GM12873 (cell line): Measurements from ENCODE around the gene NTMT1.

Experiments used
- CTCF ChIP-seq: IDR thresholded peaks from 2 replicates; pipeline ENCODE4 v1.5.1; 2012; ENCODE audit warnings: low read depth, mild to moderate bottlenecking, moderate library complexity, low read length, control low read depth; ENCODE audit not compliant: insufficient read depth; ENCODE audit errors: missing control alignments

NTMT1 gene

GRCh38 chr9:129656795-129657390 is 30.9 kb downstream of the NTMT1 start:
- TF ChIP-seq CTCF, result no peak

GRCh38 chr9:129661029-129661428 is 35.1 kb downstream of the NTMT1 start:
- no peak for TF ChIP-seq CTCF

- TF ChIP-seq CTCF, result no peak
Measured at GRCh38 chr9:129664746-129665388, 38.9 kb downstream of the NTMT1 start.

- no peak for TF ChIP-seq CTCF
Measured at GRCh38 chr9:129665389-129665775, 39.4 kb downstream of the NTMT1 start, which contains the start of gene PRRX2. PRRX2 (plus strand) TSS chr9:129665647; CDS start chr9:129665868, 221 bp downstream.

GRCh38 chr9:129665814-129666520 is 40.0 kb downstream of the NTMT1 start:
- TF ChIP-seq CTCF, result no peak

- TF ChIP-seq CTCF, result no peak
Measured at GRCh38 chr9:129666575-129666974, 40.6 kb downstream of the NTMT1 start.

- TF ChIP-seq CTCF, result no peak
Measured at GRCh38 chr9:129667378-129667777, 41.4 kb downstream of the NTMT1 start.
